ENCODE data around the gene MSI2. TPM values are rescaled to one million over a fixed set of nuclear protein-coding genes. Genes with fewer than 3 reads are reported as not detected.

The MSI2 gene
- total RNA-seq, 2 donors from 2014 or later: 30.1 to 41.1 TPM

DNA sequence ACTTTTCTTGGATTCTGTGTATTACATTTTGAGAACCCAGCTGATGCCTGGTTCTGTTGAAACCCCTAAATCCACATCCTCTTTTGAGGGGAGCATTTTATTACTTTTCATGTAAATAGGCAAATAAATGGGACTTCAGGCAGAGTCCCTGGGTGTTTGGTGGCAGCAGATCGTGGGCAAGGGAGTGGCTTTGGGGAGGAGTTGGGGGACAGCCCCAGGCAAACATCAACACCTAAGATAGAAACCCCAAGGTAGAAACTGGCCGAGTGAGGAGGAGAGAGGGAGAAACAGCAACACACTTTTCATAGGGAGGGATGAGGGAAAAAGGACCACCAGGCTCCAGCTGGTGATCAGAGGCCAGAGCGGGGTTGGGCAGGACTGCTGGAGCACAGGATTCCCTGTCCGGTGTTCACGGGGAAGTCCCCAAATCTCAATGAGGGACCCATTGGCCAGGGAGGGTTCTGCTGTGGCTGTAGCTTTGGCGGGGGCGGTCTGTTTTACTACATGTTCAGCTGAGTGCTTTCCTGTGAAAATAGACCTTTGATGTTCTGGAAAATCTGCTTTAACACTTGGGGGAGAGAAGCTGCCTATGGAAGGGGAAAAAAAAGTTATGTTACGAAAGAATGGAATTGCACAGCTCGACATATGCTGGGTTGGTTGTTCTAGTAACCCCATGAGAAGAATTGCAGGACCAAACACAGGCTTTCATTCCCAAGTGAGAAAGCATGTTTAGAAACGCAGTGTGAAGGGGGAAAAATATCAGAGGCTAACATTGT, 46.6 kb downstream of the MSI2 start:
- H3K36me3 ChIP-seq: no peaks in the 10 kb centered on the region
- H3K9me3 ChIP-seq: peaks cover 0 to 5% of the 10 kb centered on the region in 2 donors
- H3K27ac ChIP-seq: no peak overlapping the region
- H3K27me3 ChIP-seq: no peaks in the 10 kb centered on the region
- TF ChIP-seq, protein P1, sequence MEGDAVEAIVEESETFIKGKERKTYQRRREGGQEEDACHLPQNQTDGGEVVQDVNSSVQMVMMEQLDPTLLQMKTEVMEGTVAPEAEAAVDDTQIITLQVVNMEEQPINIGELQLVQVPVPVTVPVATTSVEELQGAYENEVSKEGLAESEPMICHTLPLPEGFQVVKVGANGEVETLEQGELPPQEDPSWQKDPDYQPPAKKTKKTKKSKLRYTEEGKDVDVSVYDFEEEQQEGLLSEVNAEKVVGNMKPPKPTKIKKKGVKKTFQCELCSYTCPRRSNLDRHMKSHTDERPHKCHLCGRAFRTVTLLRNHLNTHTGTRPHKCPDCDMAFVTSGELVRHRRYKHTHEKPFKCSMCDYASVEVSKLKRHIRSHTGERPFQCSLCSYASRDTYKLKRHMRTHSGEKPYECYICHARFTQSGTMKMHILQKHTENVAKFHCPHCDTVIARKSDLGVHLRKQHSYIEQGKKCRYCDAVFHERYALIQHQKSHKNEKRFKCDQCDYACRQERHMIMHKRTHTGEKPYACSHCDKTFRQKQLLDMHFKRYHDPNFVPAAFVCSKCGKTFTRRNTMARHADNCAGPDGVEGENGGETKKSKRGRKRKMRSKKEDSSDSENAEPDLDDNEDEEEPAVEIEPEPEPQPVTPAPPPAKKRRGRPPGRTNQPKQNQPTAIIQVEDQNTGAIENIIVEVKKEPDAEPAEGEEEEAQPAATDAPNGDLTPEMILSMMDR (IDR thresholded peaks at IDR 0.05): no peak
- H3K4me1 ChIP-seq: no peaks in the 10 kb centered on the region
- H3K4me3 ChIP-seq: no peak overlapping the region
- DNase-seq (ENCODE audit: low spot score): no peak

DNA sequence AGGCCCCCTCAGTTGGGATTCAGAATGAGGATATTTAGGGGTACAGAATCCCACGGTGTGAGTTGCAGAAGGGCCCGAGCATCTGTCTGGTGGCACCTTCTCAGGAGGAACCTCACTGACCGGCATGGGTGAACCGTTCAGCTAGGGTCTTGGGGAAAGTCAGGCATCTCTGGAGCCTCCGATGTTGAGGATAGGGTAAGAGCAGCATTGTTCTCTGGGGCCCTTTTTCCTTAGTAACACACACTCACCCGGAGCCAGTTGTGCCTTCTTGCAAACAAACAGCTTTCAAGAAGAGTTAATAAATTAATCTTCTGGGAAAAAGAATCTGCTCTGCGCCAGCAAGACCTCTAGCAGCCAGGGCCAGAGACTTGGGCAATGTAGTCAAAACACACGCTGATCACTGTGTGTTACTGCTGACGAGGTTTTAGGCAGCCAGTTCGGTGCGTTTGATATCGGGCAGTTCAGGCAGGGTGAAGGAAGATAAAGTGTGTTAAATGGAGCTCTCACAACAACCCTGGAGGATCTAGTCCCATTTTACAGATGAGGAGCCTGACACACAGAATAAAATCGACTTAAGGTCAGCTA, 48.9 kb downstream of the MSI2 start:
- H3K4me3 ChIP-seq: no peak overlapping the region
- no peaks in the 10 kb centered on the region for H3K27me3 ChIP-seq
- peaks cover 0 to 6% of the 10 kb centered on the region in 2 donors for H3K4me1 ChIP-seq
- H3K9me3 ChIP-seq: no peaks in the 10 kb centered on the region
- H3K27ac ChIP-seq: no peak overlapping the region
- H3K36me3 ChIP-seq: no peaks in the 10 kb centered on the region
- TF ChIP-seq, protein P1 (IDR thresholded peaks at IDR 0.05): no peak
- DNase-seq (ENCODE audit: low spot score): no peak

DNA sequence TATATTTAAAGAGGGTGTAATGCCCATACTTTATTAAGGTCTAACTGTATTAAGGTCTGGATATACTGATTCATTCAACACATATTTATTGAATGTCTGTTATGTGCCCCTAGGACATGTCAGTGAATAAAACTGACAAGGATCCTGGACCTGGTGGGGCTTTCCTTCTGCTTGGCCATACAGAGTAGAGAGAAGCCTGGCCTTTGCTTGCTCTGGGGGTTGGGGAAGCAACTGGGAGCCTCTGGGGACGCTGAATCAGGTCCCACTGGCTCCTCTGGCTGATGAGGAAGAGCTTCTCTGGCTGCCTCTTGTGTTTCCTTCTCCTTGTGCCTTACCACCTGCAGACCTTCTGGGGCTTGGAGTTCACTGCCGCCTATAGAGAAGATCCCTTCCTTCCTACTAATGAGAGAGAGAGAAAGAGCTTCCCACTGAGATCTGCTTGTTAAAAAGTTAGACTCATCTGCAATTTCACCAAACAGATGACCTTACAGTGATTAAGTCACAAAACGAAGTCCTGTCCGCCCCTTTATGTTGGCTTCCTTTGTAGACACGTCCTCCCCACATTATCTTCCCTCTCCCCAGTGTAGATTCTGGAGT, 49.7 kb downstream of the MSI2 start:
- H3K4me1 ChIP-seq: peaks cover 0 to 6% of the 10 kb centered on the region in 2 donors
- H3K4me3 ChIP-seq: no peak overlapping the region
- H3K27me3 ChIP-seq: no peaks in the 10 kb centered on the region
- DNase-seq (ENCODE audit: low spot score): no peak
- no peaks in the 10 kb centered on the region for H3K9me3 ChIP-seq
- TF ChIP-seq, protein P1 (IDR thresholded peaks at IDR 0.05): no peak
- no peaks in the 10 kb centered on the region for H3K36me3 ChIP-seq
- no peak overlapping the region for H3K27ac ChIP-seq

DNA sequence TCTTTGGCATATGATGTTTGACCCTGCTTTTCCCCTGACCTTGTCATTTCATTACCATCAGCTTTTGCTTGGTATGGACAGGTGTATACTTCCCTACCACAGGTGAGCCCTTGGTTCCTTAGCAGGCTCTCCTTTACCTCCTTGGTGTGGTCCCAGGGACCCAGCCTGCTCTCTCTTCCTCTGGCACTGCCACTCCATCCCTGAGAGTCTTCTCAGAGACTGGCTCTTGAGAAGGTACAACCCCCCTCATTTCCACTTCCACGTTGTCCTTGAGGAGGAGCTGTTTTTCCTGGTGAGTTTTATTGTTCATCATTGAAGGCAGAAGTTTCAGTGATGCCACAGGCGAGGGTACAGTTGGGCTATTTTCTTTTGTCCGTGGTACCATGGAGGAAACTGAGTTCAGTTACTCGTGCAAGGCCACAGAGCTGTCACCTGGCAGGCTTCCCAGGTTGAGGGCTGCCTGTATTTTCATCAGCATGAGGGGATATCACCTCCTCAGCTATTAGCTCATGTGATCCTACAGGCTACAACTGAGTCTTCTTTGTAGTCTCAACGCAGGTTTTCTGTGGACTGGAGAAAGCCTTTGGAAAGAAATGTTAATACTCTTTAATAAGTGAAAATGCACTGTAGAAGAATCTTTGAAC, 52.3 kb downstream of the MSI2 start:
- TF ChIP-seq, protein P1 (IDR thresholded peaks at IDR 0.05): no peak
- Histone ChIP-seq H3K36me3 (no peaks in the 10 kb centered on the region), H3K9me3 (no peaks in the 10 kb centered on the region), H3K4me1 (peaks cover 0 to 14% of the 10 kb centered on the region in 2 donors), H3K27me3 (no peaks in the 10 kb centered on the region), H3K27ac (no peak overlapping the region), H3K4me3 (no peak overlapping the region)
- no peak for DNase-seq (ENCODE audit: low spot score)

DNA sequence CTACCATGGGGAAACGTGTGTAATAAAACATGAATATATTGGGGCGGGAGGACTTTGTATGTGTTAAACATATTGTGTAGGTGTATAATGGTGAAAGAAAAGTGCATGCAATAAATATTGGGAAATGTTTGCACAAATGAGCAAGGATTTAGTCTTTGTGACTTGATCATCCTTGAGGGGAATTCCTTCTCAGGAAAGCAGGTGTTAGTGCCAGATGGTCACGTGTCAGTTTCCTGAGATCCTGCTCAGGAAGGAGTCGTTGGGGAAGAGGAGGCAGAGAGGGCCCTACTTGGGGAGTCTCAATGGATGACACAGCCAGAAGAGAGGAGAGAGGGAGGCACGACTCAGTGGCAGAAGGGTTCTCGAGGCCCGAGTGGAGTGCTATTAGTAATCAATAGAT, 53.2 kb downstream of the MSI2 start:
- H3K27ac ChIP-seq: no peak overlapping the region

More for the DNA sequence above, 53.2 kb downstream of the MSI2 start:
- H3K4me1 ChIP-seq: peaks cover 0 to 14% of the 10 kb centered on the region in 2 donors
- no peaks in the 10 kb centered on the region for H3K9me3 ChIP-seq
- H3K27me3 ChIP-seq: no peaks in the 10 kb centered on the region
- H3K36me3 ChIP-seq: no peaks in the 10 kb centered on the region
- TF ChIP-seq, protein P1 (IDR thresholded peaks at IDR 0.05): no peak
- H3K4me3 ChIP-seq: no peak overlapping the region
- no peak for DNase-seq (ENCODE audit: low spot score)

Data from right atrium auricular region (tissue), 2 donors.